H1 (cell line): Measurements from ENCODE around the gene DIP2C. TPM values are rescaled to one million over a fixed set of nuclear protein-coding genes. Genes with fewer than 3 reads are reported as not detected.

Source experiments
- CTCF ChIA-PET: fragments of 300-600 bp; sonication (Branson Sonifier 250); formaldehyde crosslinking; loops from one replicate; lab custom pipeline; 2021; ENCODE audit not compliant: partially characterized antibody; lab: Charles Lee
- POLR2A ChIA-PET: fragments of 300-600 bp; sonication (Branson Sonifier 250); formaldehyde crosslinking; loops from one replicate; lab custom pipeline; 2021; ENCODE audit warnings: inconsistent platforms; ENCODE audit not compliant: partially characterized antibody; lab: Charles Lee
- DNase-seq, 2 experiments: peaks; one replicate each; pipeline versions ENCODE4 v3.0.0 to v3.0.0-alpha.2; 2010 to 2022; ENCODE audit warnings: low spot score in 2 of 2, low read depth in 1 of 2, mixed read lengths in 1 of 2
- FAIRE-seq: peaks from 2 replicates; lab custom pipeline; 2011; peaks lifted over from hg19 to GRCh38; lab: Jason Lieb, UNC
- H2AFZ ChIP-seq: 2 replicates; pipeline ENCODE4 v1.8.1; 2012; ENCODE audit warnings: low read length, inconsistent platforms
- H2AK5ac ChIP-seq: 2 replicates; pipeline ENCODE4 v1.6.1; 2013; ENCODE audit warnings: low read depth, low read length
- H2BK120ac ChIP-seq: replicated peaks from 2 replicates; pipeline ENCODE3; 2013; ENCODE audit warnings: low read depth, low read length, inconsistent platforms
- H2BK12ac ChIP-seq: 2 replicates; pipeline ENCODE4 v1.6.1; 2013; ENCODE audit warnings: low read depth, low read length
- H2BK15ac ChIP-seq: 2 replicates; pipeline ENCODE4 v1.6.1; 2013; ENCODE audit warnings: low read length
- H2BK20ac ChIP-seq: 2 replicates; pipeline ENCODE4 v1.6.1; 2013; ENCODE audit warnings: low read length
- H2BK5ac ChIP-seq: 2 replicates; pipeline ENCODE4 v1.6.1; 2013; ENCODE audit warnings: low read depth, low read length
- H3K14ac ChIP-seq: 2 replicates; pipeline ENCODE4 v1.6.1; 2013; ENCODE audit warnings: inconsistent platforms; ENCODE audit not compliant: insufficient read length
- H3K18ac ChIP-seq: 2 replicates; pipeline ENCODE4 v1.6.1; 2013; ENCODE audit warnings: low read length; ENCODE audit errors: extremely low read depth
- H3K23ac ChIP-seq: 2 replicates; pipeline ENCODE4 v1.6.1; 2013; ENCODE audit warnings: inconsistent platforms; ENCODE audit not compliant: insufficient read length
- H3K23me2 ChIP-seq: 2 replicates; pipeline ENCODE4 v1.6.1; 2013; ENCODE audit warnings: low read depth, low read length
- H3K27ac ChIP-seq: 2 replicates; pipeline ENCODE4 v1.6.1; 2011; ENCODE audit warnings: low read depth, low read length, inconsistent platforms
- H3K27me3 ChIP-seq, 4 experiments: replicated peaks in 1 of 4; 1 replicate in 1 of 4; 2 replicates in 3 of 4; pipeline versions ENCODE4 v1.6.1 to v1.8.1; 2011 to 2013; ENCODE audit warnings: low read length in 3 of 4, mild to moderate bottlenecking in 3 of 4, inconsistent platforms in 2 of 4, mixed read lengths in 2 of 4, moderate library complexity in 1 of 4; ENCODE audit not compliant: control insufficient read depth in 3 of 4, insufficient read depth in 3 of 4; ENCODE audit errors: extremely low read depth in 1 of 4
- H3K36me3 ChIP-seq, 4 experiments: 2 replicates each; pipeline versions ENCODE4 v1.6.1 to v1.8.1; 2011 to 2013; ENCODE audit warnings: mild to moderate bottlenecking in 4 of 4, low read length in 3 of 4, moderate library complexity in 2 of 4, control low read depth in 1 of 4, inconsistent platforms in 1 of 4; ENCODE audit not compliant: insufficient read depth in 4 of 4, control insufficient read depth in 2 of 4
- H3K4ac ChIP-seq: replicated peaks from 2 replicates; pipeline ENCODE3; 2013; ENCODE audit warnings: low read length, low read depth, mixed read lengths, inconsistent platforms; ENCODE audit not compliant: insufficient read length
- H3K4me1 ChIP-seq, 4 experiments: replicated peaks in 1 of 4; 1 replicate in 1 of 4; 2 replicates in 3 of 4; pipeline versions ENCODE4 v1.6.1 to v1.8.1; 2011 to 2013; ENCODE audit warnings: low read length in 3 of 4, inconsistent platforms in 2 of 4, mixed read lengths in 1 of 4; ENCODE audit not compliant: insufficient read depth in 4 of 4, control insufficient read depth in 3 of 4
- H3K4me2 ChIP-seq, 2 experiments: 2 replicates each; pipeline versions ENCODE4 v1.6.1 to v1.8.1; 2011 to 2013; ENCODE audit warnings: low read depth in 2 of 2, low read length in 2 of 2, control low read depth in 1 of 2, inconsistent platforms in 1 of 2, mild to moderate bottlenecking in 1 of 2; ENCODE audit not compliant: insufficient read depth in 1 of 2
- H3K4me3 ChIP-seq, 4 experiments: fragments of 200-600, 300-600 bp in 1 of 4; sonication (generic), shearing (Covaris generic), sonication (Bioruptor Twin) in 1 of 4; 2 replicates each; pipeline versions ENCODE4 v1.5.1 to v1.8.1; 2011 to 2016; ENCODE audit warnings: low read length in 4 of 4, low read depth in 3 of 4, control low read depth in 2 of 4, inconsistent platforms in 2 of 4, mild to moderate bottlenecking in 2 of 4, mixed read lengths in 1 of 4, moderate library complexity in 1 of 4; ENCODE audit not compliant: insufficient read depth in 2 of 4; ENCODE audit errors: extremely low read depth in 1 of 4
- H3K56ac ChIP-seq: replicated peaks from 2 replicates; pipeline ENCODE3; 2013; ENCODE audit warnings: low read depth, mild to moderate bottlenecking, mixed read lengths, low read length, inconsistent platforms; ENCODE audit not compliant: insufficient read length
- H3K79me1 ChIP-seq: 2 replicates; pipeline ENCODE4 v1.6.1; 2013; ENCODE audit warnings: low read depth, low read length, control low read depth
- H3K79me2 ChIP-seq, 2 experiments: 2 replicates each; pipeline versions ENCODE4 v1.6.1 to v1.8.1; 2012 to 2013; ENCODE audit warnings: low read length in 2 of 2, mild to moderate bottlenecking in 2 of 2, inconsistent platforms in 1 of 2; ENCODE audit not compliant: insufficient read depth in 2 of 2, control insufficient read depth in 1 of 2
- H3K9ac ChIP-seq, 4 experiments: replicated peaks in 1 of 4; 1 replicate in 1 of 4; 2 replicates in 3 of 4; pipeline versions ENCODE4 v1.6.1 to v1.8.1; 2011 to 2013; ENCODE audit warnings: low read depth in 3 of 4, low read length in 3 of 4, control low read depth in 2 of 4, mild to moderate bottlenecking in 2 of 4, moderate library complexity in 2 of 4, inconsistent platforms in 1 of 4; ENCODE audit errors: extremely low read depth in 1 of 4
- H3K9me3 ChIP-seq, 2 experiments: 2 replicates each; pipeline versions ENCODE4 v1.6.1 to v1.8.1; 2012 to 2013; ENCODE audit warnings: mild to moderate bottlenecking in 2 of 2, moderate library complexity in 2 of 2, control low read depth in 1 of 2, inconsistent platforms in 1 of 2, low read depth in 1 of 2, low read length in 1 of 2, mixed read lengths in 1 of 2; ENCODE audit not compliant: insufficient read depth in 2 of 2
- H4K20me1 ChIP-seq, 2 experiments: replicated peaks in 1 of 2; 2 replicates each; pipeline versions ENCODE3 to v1.8.1; 2011 to 2013; ENCODE audit warnings: inconsistent platforms in 2 of 2, low read length in 2 of 2, mild to moderate bottlenecking in 1 of 2; ENCODE audit not compliant: insufficient read depth in 2 of 2, control insufficient read depth in 1 of 2
- H4K5ac ChIP-seq: 2 replicates; pipeline ENCODE4 v1.6.1; 2013; ENCODE audit warnings: low read length, low read depth, mixed read lengths, inconsistent platforms; ENCODE audit not compliant: insufficient read length
- H4K8ac ChIP-seq: 2 replicates; pipeline ENCODE4 v1.8.0; 2013; ENCODE audit warnings: mild to moderate bottlenecking, moderate library complexity, low read length, inconsistent platforms; ENCODE audit not compliant: insufficient read depth; ENCODE audit errors: extremely low read depth
- H4K91ac ChIP-seq: replicated peaks from 2 replicates; pipeline ENCODE3; 2013; ENCODE audit warnings: low read length, mixed read lengths, inconsistent platforms; ENCODE audit not compliant: insufficient read length
- BACH1 ChIP-seq: IDR thresholded peaks from 2 replicates; pipeline ENCODE4 v1.6.1; 2012; ENCODE audit warnings: low read length, improper control_type of control experiment
- BCL11A ChIP-seq, 2 experiments: IDR thresholded peaks; one replicate each; pipeline ENCODE4 v1.6.1; 2011; ENCODE audit warnings: low read depth in 2 of 2, low read length in 2 of 2, mild to moderate bottlenecking in 2 of 2
- CBX8 ChIP-seq: fragments of 300-800, 300-1000 bp; sonication (generic); IDR thresholded peaks from 2 replicates; pipeline ENCODE4 v1.7.1; 2016; ENCODE audit warnings: low read depth, low read length, borderline replicate concordance
- EP300 ChIP-seq, 2 experiments: IDR thresholded peaks; 1 replicate in 1 of 2; 2 replicates in 1 of 2; pipeline ENCODE4 v1.6.1; 2011 to 2012; ENCODE audit warnings: low read depth in 2 of 2, low read length in 2 of 2, mild to moderate bottlenecking in 2 of 2, borderline replicate concordance in 1 of 2, inconsistent platforms in 1 of 2, moderate library complexity in 1 of 2
- KDM1A ChIP-seq: fragments of 200-600, 300-600 bp; sonication (generic); IDR thresholded peaks from 2 replicates; pipeline ENCODE4 v1.7.1; 2016; ENCODE audit warnings: mild to moderate bottlenecking, low read length, borderline replicate concordance
- KDM4A ChIP-seq: IDR thresholded peaks from one replicate; pipeline ENCODE4 v1.7.1; 2012; ENCODE audit warnings: low read depth, mild to moderate bottlenecking, moderate library complexity, low read length, inconsistent platforms; ENCODE audit not compliant: severe bottlenecking
- PHF8 ChIP-seq: fragments of 200-600 bp; sonication (generic); conservative IDR thresholded peaks from 2 replicates; pipeline ENCODE4 v1.7.1; 2012; ENCODE audit warnings: low read depth, mild to moderate bottlenecking, inconsistent platforms, low read length, moderate library complexity
- POLR2AphosphoS5 ChIP-seq: IDR thresholded peaks from 2 replicates; pipeline ENCODE4 v1.6.1; 2011; ENCODE audit warnings: low read depth, low read length
- RAD21 ChIP-seq, 2 experiments: IDR thresholded peaks in 1 of 2; conservative IDR thresholded peaks in 1 of 2; 2 replicates each; pipeline ENCODE4 v1.6.1; 2011; ENCODE audit warnings: low read depth in 2 of 2, low read length in 2 of 2, improper control_type of control experiment in 1 of 2, inconsistent platforms in 1 of 2, mild to moderate bottlenecking in 1 of 2, moderate library complexity in 1 of 2
- SIN3A ChIP-seq, 2 experiments: IDR thresholded peaks in 1 of 2; conservative IDR thresholded peaks in 1 of 2; 2 replicates each; pipeline ENCODE4 v1.6.1; 2011 to 2012; ENCODE audit warnings: low read length in 2 of 2, improper control_type of control experiment in 1 of 2, low read depth in 1 of 2, mild to moderate bottlenecking in 1 of 2
- SP2 ChIP-seq: IDR thresholded peaks from 2 replicates; pipeline ENCODE4 v1.6.1; 2012; ENCODE audit warnings: mild to moderate bottlenecking, low read length, inconsistent platforms
- SRF ChIP-seq: IDR thresholded peaks from 2 replicates; pipeline ENCODE4 v1.6.1; 2011; ENCODE audit warnings: mild to moderate bottlenecking, low read depth, low read length, moderate library complexity
- WGBS, 2 experiments: shearing (Covaris generic) in 1 of 2; methylation state at CpG; one replicate each; pipeline versions ENCODE4 v1.1.6 to v1.1.7; 2013 to 2015; ENCODE audit warnings: low lambda C conversion rate in 2 of 2, mixed read lengths in 2 of 2, inconsistent platforms in 1 of 2, low coverage in 1 of 2, missing lambda C conversion rate in 1 of 2; ENCODE audit not compliant: insufficient replicate concordance in 2 of 2, insufficient coverage in 1 of 2, insufficient read length in 1 of 2; ENCODE audit errors: extremely low coverage in 1 of 2, missing lambda C conversion rate in 1 of 2; 5-methylcytosine and 5-hydroxymethylcytosine counted together
- polyA plus RNA-seq, 7 experiments: library from polyadenylated mRNA; depleted of rRNA in 3 of 7; stranded (reverse) in 5 of 7; unstranded in 2 of 7; fragments of >200 nt in 5 of 7; fragments of 200-250 nt in 2 of 7; gene quantifications; 1 replicate in 5 of 7; 2 replicates in 1 of 7; 4 replicates in 1 of 7; pipeline versions ENCODE4 v1.2.1 to v1.2.3, GENCODE V29; 2011 to 2013; ENCODE audit warnings: missing spikeins in 2 of 7, mixed read lengths in 2 of 7
- total RNA-seq: library from RNA; stranded (reverse); fragmentation: NEBNext Ultra II Directional; extraction: Animal tissue kit (Norgen Biotek cat#: 25700); gene quantifications from 2 replicates; pipeline ENCODE4 v1.2.1, GENCODE V29; 2021

DIP2C gene
- total and polyA plus RNA-seq, 2 of the 8 experiments (the other 6 are each of a cell fraction or from before 2014, with no cell fraction given): 3.8 to 9.3 TPM

- H3K4ac ChIP-seq: peak overlapping the region; percentile 82
- peak overlapping the region; percentile 22 for H4K5ac ChIP-seq
- H3K23me2 ChIP-seq: peaks cover 11% of the 10 kb centered on the region
- H3K79me2 ChIP-seq: peaks cover 15 to 60% of the 10 kb centered on the region in 2 experiments
- H3K23ac ChIP-seq: peak overlapping the region; percentile 77
- H3K4me3 ChIP-seq: no peak overlapping the region
- ChIA-PET CTCF (no interaction called here), POLR2A (no interaction called here)
- H2BK20ac ChIP-seq: no peak overlapping the region; the same call in 1 of the 2 replicates
- DNase-seq: peak in 1 of 2 experiments; percentile 11
- peak overlapping the region; percentile 49 for H3K56ac ChIP-seq
- no peak overlapping the region for H4K8ac ChIP-seq
- no peak overlapping the region for H3K18ac ChIP-seq
- H4K91ac ChIP-seq: peak overlapping the region; percentile 47
- peak overlapping the region; percentile 35; the same call in 1 of the 2 replicates for H2BK5ac ChIP-seq
- peak overlapping the region; percentile 30; the same call in 1 of the 2 replicates for H2BK12ac ChIP-seq
- peak overlapping the region; percentile 24 for H3K14ac ChIP-seq
- H2BK15ac ChIP-seq: peak overlapping the region; percentile 37; the same call in 1 of the 2 replicates
- H2BK120ac ChIP-seq: peak overlapping the region; percentile 75
- no peak overlapping the region for H2AFZ ChIP-seq
- no peak overlapping the region for H3K4me2 ChIP-seq
- no peaks in the 10 kb centered on the region; a peak in 2 of 8 replicates for H3K36me3 ChIP-seq
- WGBS, 2 experiments: 93 to 100% methylated on average over 3 to 7 of the region's 7 CpGs
- FAIRE-seq: peak; percentile 81
- H3K27me3 ChIP-seq: no peaks in the 10 kb centered on the region
- H3K27ac ChIP-seq: no peak overlapping the region
- H4K20me1 ChIP-seq: peaks cover 7 to 28% of the 10 kb centered on the region in 2 experiments
- peak overlapping the region; percentile 84; the same call in 1 of the 2 replicates for H2AK5ac ChIP-seq
- H3K4me1 ChIP-seq: no peaks in the 10 kb centered on the region; a peak in 1 of 7 replicates
- H3K79me1 ChIP-seq: peaks cover 25% of the 10 kb centered on the region
- H3K9ac ChIP-seq: peak overlapping the region in 1 of 4 experiments; percentile 14; a peak in 1 of 7 replicates
- peaks cover 0 to 4% of the 10 kb centered on the region in 2 experiments; a peak in 3 of 4 replicates for H3K9me3 ChIP-seq
- TF ChIP-seq CBX8 (no peak), EP300 (IDR thresholded peaks at IDR 0.05; ENCODE audit: borderline replicate concordance in 1 of 2, low read depth in 2 of 2, low read length in 2 of 2) (no peak), BACH1 (no peak), BCL11A (IDR thresholded peaks at IDR 0.05; ENCODE audit: low read depth in 2 of 2, low read length in 2 of 2) (no peak), POLR2AphosphoS5 (no peak), KDM1A (no peak), SRF (no peak), KDM4A (no peak), SP2 (no peak), RAD21 (IDR thresholded peaks at IDR 0.05 in 1 of 2, conservative IDR thresholded peaks at IDR 0.05 in 1 of 2; ENCODE audit: low read depth in 2 of 2, low read length in 2 of 2) (no peak), PHF8 (no peak), SIN3A (conservative IDR thresholded peaks at IDR 0.05 in 1 of 2, IDR thresholded peaks at IDR 0.05 in 1 of 2; ENCODE audit: low read depth in 1 of 2, low read length in 2 of 2) (no peak)
These were observed 21.8 kb downstream of the DIP2C start for GRCh38 chr10:667602-668143.
